ENCODE data around the gene PBX3.

PBX3 gene

DNA sequence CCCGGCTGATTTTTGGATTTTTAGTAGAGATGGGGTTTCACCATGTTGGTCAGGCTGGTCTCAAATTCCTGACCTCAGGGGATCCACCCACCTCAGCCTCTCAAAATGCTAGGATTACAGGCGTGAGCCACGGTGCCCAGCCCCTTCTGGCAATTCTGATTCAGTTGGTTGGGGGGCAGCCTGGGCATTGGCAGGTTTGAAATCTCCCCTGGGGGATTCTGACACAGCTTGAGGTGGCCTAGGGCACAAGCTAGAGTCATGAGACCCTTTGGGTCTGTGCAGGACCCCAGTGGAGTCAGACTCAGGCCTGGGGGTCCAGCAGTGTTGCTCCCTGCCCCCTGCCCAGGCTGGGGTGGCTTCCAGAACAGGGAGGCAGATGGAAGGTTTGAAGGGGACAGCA is 239.8 kb downstream of the PBX3 start:
- no peak overlapping the region for H3K27ac ChIP-seq
- H3K4me3 ChIP-seq: no peak overlapping the region
- H3K9me3 ChIP-seq: no peaks in the 10 kb centered on the region
- no peaks in the 10 kb centered on the region for H3K4me1 ChIP-seq
- H3K36me3 ChIP-seq: no peaks in the 10 kb centered on the region
- DNase-seq: peak in 1 of 2 donors; percentile 32
- no peak for TF ChIP-seq CTCF (IDR thresholded peaks at IDR 0.05)
- H3K27me3 ChIP-seq: peaks cover 0 to 4% of the 10 kb centered on the region in 2 donors
- intact Hi-C loops (cut with DNase I; ENCODE audit: low total_unique reads): no loop called here

- peak in 1 of 2 donors; percentile 32 for DNase-seq
- no peak for TF ChIP-seq CTCF (IDR thresholded peaks at IDR 0.05)
- intact Hi-C loops (cut with DNase I; ENCODE audit: low total_unique reads): no loop called here
Measured at GRCh38 chr9:125987420-125987819, 240.2 kb downstream of the PBX3 start.

GRCh38 chr9:125988479-125989050 is 241.4 kb downstream of the PBX3 start:
- H3K27me3 ChIP-seq: no peaks in the 10 kb centered on the region
- no peak overlapping the region for H3K27ac ChIP-seq
- no peak for TF ChIP-seq CTCF (IDR thresholded peaks at IDR 0.05)
- no peaks in the 10 kb centered on the region for H3K9me3 ChIP-seq
- peak in 1 of 2 donors; percentile 35 for DNase-seq
- intact Hi-C loops (cut with DNase I; ENCODE audit: low total_unique reads): no loop called here
- H3K4me1 ChIP-seq: no peaks in the 10 kb centered on the region
- H3K36me3 ChIP-seq: no peaks in the 10 kb centered on the region
- H3K4me3 ChIP-seq: no peak overlapping the region

More at GRCh38 chr9:125987420-125987819, 240.2 kb downstream of the PBX3 start:
- Histone ChIP-seq H3K36me3 (no peaks in the 10 kb centered on the region), H3K4me1 (no peaks in the 10 kb centered on the region), H3K4me3 (no peak overlapping the region), H3K27me3 (peaks cover 0 to 4% of the 10 kb centered on the region in 2 donors), H3K9me3 (no peaks in the 10 kb centered on the region), H3K27ac (no peak overlapping the region)

DNA sequence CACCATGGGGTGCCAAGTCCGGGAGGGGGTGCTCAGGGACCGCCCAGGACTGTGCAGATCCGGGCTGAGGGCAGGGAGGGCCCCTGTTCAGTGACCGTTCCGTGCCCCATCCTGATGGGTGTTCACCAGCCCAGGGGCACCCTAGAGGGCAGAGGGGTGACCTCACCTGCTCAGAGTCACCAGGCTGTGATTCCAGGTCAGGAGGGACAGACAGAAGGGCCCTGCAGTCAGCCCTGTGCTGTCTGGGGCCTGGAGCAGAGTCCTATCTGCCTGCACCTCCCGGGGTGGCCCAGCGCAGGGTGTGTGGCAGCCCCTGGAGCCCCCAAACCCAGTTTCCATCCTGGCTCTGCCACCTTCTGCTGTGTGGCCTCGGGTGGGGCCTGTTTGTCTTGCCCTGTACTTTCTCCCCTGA is 241.9 kb downstream of the PBX3 start:
- intact Hi-C loops (cut with DNase I; ENCODE audit: low total_unique reads): no loop called here
- no peaks in the 10 kb centered on the region for H3K27me3 ChIP-seq
- DNase-seq: peak in 1 of 2 donors; percentile 57
- H3K27ac ChIP-seq: no peak overlapping the region
- H3K36me3 ChIP-seq: no peaks in the 10 kb centered on the region
- H3K4me1 ChIP-seq: no peaks in the 10 kb centered on the region
- no peak overlapping the region for H3K4me3 ChIP-seq
- H3K9me3 ChIP-seq: no peaks in the 10 kb centered on the region
- no peak for TF ChIP-seq CTCF (IDR thresholded peaks at IDR 0.05)

GRCh38 chr9:125989524-125990180 is 242.5 kb downstream of the PBX3 start:
- no peak for TF ChIP-seq CTCF (IDR thresholded peaks at IDR 0.05)
- peak; percentile 10 to 29 for DNase-seq
- H3K4me1 ChIP-seq: no peaks in the 10 kb centered on the region
- H3K36me3 ChIP-seq: no peaks in the 10 kb centered on the region
- intact Hi-C loops (cut with DNase I; ENCODE audit: low total_unique reads): no loop called here
- H3K4me3 ChIP-seq: no peak overlapping the region
- no peak overlapping the region for H3K27ac ChIP-seq
- H3K27me3 ChIP-seq: peaks cover 0 to 3% of the 10 kb centered on the region in 2 donors
- H3K9me3 ChIP-seq: no peaks in the 10 kb centered on the region
